ENCODE data around the gene SELENBP1. TPM values are rescaled to one million over a fixed set of nuclear protein-coding genes. Genes with fewer than 3 reads are reported as not detected.
"Not testable (repeated sequence)": the region's sequence is repeated elsewhere in the genome, so short reads cannot be mapped to it uniquely, and the experiment has no call there.

The SELENBP1 gene
- total RNA-seq, 1 donor from 2014 or later: 8.9 TPM

DNA sequence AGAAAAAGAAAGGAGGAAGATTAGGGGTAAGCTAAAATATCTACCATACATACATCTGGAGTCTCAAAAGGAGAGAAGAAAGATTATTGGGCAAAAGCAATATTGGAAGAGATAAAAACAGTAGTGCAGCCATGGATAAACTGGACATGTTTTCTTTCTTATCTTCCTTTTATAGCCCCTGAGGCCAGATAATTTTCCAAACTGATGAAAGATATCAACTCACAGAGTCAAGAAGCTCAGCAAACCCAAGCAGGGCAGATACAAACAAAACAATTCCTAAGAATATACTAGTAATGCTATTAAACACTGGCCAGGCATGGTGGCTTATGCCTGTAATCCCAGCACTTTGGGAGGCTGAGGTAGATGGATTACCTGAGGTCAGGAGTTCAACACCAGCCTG is 21.1 kb upstream of the SELENBP1 start:
- no peak for DNase-seq (ENCODE audit: low spot score)
- Mint-ChIP-seq H3K4me3 (ENCODE audit: unreplicated experiment) (no peak overlapping the region), H3K9me3 (ENCODE audit: low read depth) (peaks cover 4% of the 10 kb centered on the region), H3K4me1 (ENCODE audit: low read depth) (no peaks in the 10 kb centered on the region), H3K36me3 (ENCODE audit: low read depth) (no peaks in the 10 kb centered on the region), H3K27ac (ENCODE audit: unreplicated experiment) (no peak overlapping the region), H3K27me3 (ENCODE audit: low read depth) (no peaks in the 10 kb centered on the region)
- TF ChIP-seq, protein P1, sequence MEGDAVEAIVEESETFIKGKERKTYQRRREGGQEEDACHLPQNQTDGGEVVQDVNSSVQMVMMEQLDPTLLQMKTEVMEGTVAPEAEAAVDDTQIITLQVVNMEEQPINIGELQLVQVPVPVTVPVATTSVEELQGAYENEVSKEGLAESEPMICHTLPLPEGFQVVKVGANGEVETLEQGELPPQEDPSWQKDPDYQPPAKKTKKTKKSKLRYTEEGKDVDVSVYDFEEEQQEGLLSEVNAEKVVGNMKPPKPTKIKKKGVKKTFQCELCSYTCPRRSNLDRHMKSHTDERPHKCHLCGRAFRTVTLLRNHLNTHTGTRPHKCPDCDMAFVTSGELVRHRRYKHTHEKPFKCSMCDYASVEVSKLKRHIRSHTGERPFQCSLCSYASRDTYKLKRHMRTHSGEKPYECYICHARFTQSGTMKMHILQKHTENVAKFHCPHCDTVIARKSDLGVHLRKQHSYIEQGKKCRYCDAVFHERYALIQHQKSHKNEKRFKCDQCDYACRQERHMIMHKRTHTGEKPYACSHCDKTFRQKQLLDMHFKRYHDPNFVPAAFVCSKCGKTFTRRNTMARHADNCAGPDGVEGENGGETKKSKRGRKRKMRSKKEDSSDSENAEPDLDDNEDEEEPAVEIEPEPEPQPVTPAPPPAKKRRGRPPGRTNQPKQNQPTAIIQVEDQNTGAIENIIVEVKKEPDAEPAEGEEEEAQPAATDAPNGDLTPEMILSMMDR (IDR thresholded peaks at IDR 0.05): no peak

DNA sequence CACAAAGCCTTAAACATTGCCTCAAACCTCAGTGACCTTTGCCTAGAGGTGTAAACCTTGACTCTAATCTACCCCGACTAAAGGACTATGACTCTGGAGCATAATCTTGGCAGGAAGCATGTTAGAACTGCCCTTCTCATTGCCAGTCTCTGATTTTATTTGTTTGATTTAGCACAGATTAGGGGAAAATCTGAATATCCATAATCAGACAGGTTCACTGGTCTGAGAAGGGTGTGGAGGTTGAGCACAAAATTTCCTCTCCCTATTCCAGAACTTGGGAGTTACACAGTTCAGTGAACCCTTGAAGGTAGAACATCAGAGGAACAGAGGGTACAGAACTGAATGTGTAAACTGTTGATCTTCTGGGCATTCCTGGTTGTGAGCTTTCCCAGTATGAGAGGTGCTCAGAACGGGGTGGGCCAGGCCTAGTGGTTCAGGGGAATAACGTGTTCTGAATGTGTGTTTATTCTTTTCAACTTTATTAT is 18.6 kb upstream of the SELENBP1 start:
- Mint-ChIP-seq H3K27ac (ENCODE audit: unreplicated experiment) (no peak overlapping the region), H3K4me3 (ENCODE audit: unreplicated experiment) (no peak overlapping the region), H3K36me3 (ENCODE audit: low read depth) (no peaks in the 10 kb centered on the region), H3K27me3 (ENCODE audit: low read depth) (no peaks in the 10 kb centered on the region), H3K4me1 (ENCODE audit: low read depth) (no peaks in the 10 kb centered on the region), H3K9me3 (ENCODE audit: low read depth) (peaks cover 4% of the 10 kb centered on the region)
- TF ChIP-seq, protein P1 (IDR thresholded peaks at IDR 0.05): no peak
- DNase-seq (ENCODE audit: low spot score): no peak

DNA sequence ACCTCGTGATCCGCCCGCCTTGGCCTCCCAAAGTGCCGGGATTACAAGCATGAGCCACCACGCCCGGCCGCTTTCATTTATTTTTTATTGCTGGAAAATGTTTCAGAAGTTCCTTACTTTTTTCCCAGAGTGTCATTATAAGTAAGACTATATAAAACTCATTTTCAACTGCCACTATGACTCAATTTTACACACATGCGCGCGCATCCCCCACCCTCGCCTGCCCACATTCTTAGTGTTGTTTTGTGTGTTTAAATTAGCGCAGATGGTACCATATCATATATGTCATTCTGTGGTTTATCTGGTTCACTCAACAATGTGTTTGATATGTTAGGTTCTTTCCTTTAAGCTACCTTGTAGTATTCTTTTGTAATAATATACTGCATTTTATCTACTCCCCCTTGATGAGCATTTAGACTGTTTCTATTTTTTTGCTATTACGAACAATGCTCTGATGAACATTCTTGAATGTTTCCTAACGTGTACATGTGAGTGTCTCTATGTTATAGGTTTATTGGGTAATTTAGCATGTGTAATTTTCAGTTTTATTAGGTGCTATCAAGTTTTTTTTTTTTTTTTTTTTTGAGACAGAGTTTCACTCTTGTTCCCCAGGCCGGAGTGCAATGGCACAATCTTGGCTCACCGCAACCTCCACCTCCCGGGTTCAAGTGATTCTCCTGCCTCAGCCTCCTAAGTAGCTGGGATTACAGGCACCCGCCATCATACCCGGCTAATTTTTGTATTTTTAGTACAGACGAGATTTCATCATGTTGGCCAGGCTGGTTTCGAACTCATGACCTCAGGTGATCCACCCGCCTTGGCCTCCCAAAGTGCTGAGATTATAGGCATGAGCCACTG is 17.9 kb upstream of the SELENBP1 start:
- not testable (repeated sequence) for H3K4me3 Mint-ChIP-seq (ENCODE audit: unreplicated experiment); H3K27ac Mint-ChIP-seq (ENCODE audit: unreplicated experiment); DNase-seq (ENCODE audit: low spot score); H3K27me3 Mint-ChIP-seq (ENCODE audit: low read depth); H3K36me3 Mint-ChIP-seq (ENCODE audit: low read depth); H3K9me3 Mint-ChIP-seq (ENCODE audit: low read depth); H3K4me1 Mint-ChIP-seq (ENCODE audit: low read depth)

DNA sequence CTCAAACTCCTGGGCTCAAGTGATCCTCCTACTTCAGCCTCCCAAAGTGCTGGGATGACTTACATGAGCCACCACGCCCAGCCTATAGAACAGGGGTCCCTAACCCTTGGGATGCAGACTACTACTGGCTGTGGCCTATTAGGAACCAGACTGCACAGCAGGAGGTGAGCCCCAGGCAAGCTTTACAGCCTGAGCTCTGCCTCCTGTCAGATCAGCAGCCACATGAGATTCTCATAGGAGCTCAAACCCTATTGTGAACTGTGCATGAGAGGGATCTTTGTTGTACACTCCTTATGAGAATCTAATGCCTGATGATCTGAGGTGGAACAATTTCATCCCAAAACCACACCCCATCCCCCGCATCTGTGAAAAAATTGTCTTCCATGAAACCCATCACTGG is 13.5 kb upstream of the SELENBP1 start:
- Mint-ChIP-seq H3K4me3 (ENCODE audit: unreplicated experiment) (no peak overlapping the region), H3K9me3 (ENCODE audit: low read depth) (no peaks in the 10 kb centered on the region), H3K4me1 (ENCODE audit: low read depth) (no peaks in the 10 kb centered on the region), H3K27ac (ENCODE audit: unreplicated experiment) (no peak overlapping the region), H3K27me3 (ENCODE audit: low read depth) (no peaks in the 10 kb centered on the region), H3K36me3 (ENCODE audit: low read depth) (no peaks in the 10 kb centered on the region)
- TF ChIP-seq, protein P1 (IDR thresholded peaks at IDR 0.05): no peak
- no peak for DNase-seq (ENCODE audit: low spot score)

DNA sequence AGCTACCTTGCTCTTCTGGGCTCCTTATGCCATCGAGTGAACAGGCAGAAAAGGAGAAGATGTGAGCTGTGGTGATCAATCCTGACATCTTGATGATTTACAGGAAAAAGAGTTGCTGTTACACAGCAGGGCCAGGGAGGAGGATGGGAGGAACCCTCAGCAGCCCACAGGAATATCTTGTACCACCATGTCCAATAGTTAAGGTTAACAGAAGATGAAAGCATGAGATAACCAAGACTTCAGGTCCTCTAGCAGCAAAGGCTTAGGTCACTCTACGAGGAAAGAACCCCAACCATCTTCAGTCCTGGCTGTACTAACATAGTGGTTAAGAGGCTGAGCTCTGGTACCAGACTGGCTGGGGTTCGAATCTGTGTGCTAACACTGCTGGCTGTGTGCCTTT is 12.1 kb upstream of the SELENBP1 start:
- Mint-ChIP-seq H3K9me3 (ENCODE audit: low read depth) (no peaks in the 10 kb centered on the region), H3K4me1 (ENCODE audit: low read depth) (no peaks in the 10 kb centered on the region), H3K36me3 (ENCODE audit: low read depth) (no peaks in the 10 kb centered on the region), H3K27me3 (ENCODE audit: low read depth) (no peaks in the 10 kb centered on the region), H3K27ac (ENCODE audit: unreplicated experiment) (no peak overlapping the region), H3K4me3 (ENCODE audit: unreplicated experiment) (no peak overlapping the region)
- TF ChIP-seq, protein P1 (IDR thresholded peaks at IDR 0.05): no peak
- DNase-seq (ENCODE audit: low spot score): no peak
